DND-41 (cell line): Measurements from ENCODE around the gene TSC2.

ENCODE experiments used
- ATAC-seq: fragments of 200-7000 bp; cut with Tn5 transposase; 3 replicates; pipeline ENCODE4 v1.9.1; 2021; ENCODE audit warnings: low read depth; ENCODE audit not compliant: insufficient read depth
- DNase-seq: peaks from one replicate; pipeline ENCODE4 v3.0.0-alpha.2; 2020
- H2AFZ ChIP-seq: 2 replicates; pipeline ENCODE4 v1.6.0; 2012; ENCODE audit warnings: low read depth, low read length
- H3K27ac ChIP-seq: 2 replicates; pipeline ENCODE4 v1.5.1; 2012; ENCODE audit warnings: low read length, inconsistent platforms
- H3K27me3 ChIP-seq: fragments of 200-600 bp; sonication (generic); 2 replicates; pipeline ENCODE4 v1.6.0; 2012; ENCODE audit warnings: low read length, mild to moderate bottlenecking, inconsistent platforms; ENCODE audit not compliant: insufficient read depth, poor library complexity
- H3K36me3 ChIP-seq: 2 replicates; pipeline ENCODE4 v1.5.1; 2012; ENCODE audit warnings: low read length, inconsistent platforms; ENCODE audit not compliant: insufficient read depth
- H3K4me1 ChIP-seq: 2 replicates; pipeline ENCODE4 v1.5.1; 2012; ENCODE audit warnings: mild to moderate bottlenecking, low read length; ENCODE audit not compliant: insufficient read depth
- H3K4me2 ChIP-seq: 2 replicates; pipeline ENCODE4 v1.6.0; 2012; ENCODE audit warnings: mild to moderate bottlenecking, moderate library complexity, low read length, inconsistent platforms; ENCODE audit not compliant: insufficient read depth
- H3K4me3 ChIP-seq, 2 experiments: fragments of 200-600 bp in 1 of 2; shearing (Covaris generic) in 1 of 2; 2 replicates each; pipeline ENCODE4 v1.5.1; 2012 to 2016; ENCODE audit warnings: inconsistent platforms in 2 of 2, low read length in 2 of 2, mild to moderate bottlenecking in 2 of 2, low read depth in 1 of 2, moderate library complexity in 1 of 2
- H3K79me2 ChIP-seq: 2 replicates; pipeline ENCODE4 v1.6.0; 2012; ENCODE audit warnings: low read length, inconsistent platforms; ENCODE audit not compliant: insufficient read depth
- H3K9ac ChIP-seq: 2 replicates; pipeline ENCODE4 v1.6.0; 2012; ENCODE audit warnings: low read depth, mild to moderate bottlenecking, inconsistent platforms, low read length, moderate library complexity
- H3K9me3 ChIP-seq: 2 replicates; pipeline ENCODE4 v1.5.1; 2012; ENCODE audit warnings: low read length, moderate library complexity, mild to moderate bottlenecking, inconsistent platforms; ENCODE audit not compliant: insufficient read depth, severe bottlenecking
- H4K20me1 ChIP-seq: 2 replicates; pipeline ENCODE4 v1.6.0; 2012; ENCODE audit warnings: low read length; ENCODE audit not compliant: insufficient read depth
- CTCF ChIP-seq: IDR thresholded peaks from 2 replicates; pipeline ENCODE4 v1.5.1; 2012; ENCODE audit warnings: borderline replicate concordance, low read length, moderate library complexity, mild to moderate bottlenecking; ENCODE audit not compliant: poor library complexity, severe bottlenecking; ENCODE audit errors: extremely low read depth
- EZH2 ChIP-seq: IDR thresholded peaks from 3 replicates; pipeline ENCODE4 v1.6.1; 2012; ENCODE audit warnings: borderline replicate concordance, low read depth, mild to moderate bottlenecking, moderate library complexity, low read length, inconsistent platforms; ENCODE audit not compliant: severe bottlenecking

Gene TSC2

DNA sequence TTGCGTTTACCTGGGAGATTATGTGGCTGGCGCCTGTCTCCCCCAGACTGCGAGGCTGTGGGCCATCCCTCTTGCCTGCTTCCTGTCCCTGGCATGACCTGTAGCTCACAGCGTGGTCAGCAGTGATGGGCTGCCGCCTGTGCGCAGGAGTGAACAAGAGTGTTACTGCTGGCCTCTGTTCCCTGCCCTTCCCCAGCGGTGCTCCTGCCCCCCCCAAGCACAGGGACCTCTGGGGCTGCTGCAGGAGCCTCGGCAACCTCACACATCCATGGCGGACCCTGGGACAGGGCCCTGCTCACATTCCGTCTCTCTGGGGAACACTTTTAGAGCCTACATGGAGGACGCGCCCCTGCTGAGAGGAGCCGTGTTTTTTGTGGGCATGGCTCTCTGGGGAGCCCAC is 10.6 kb downstream of the TSC2 start:
- no peak for ATAC-seq
- Histone ChIP-seq H3K9me3 (no peaks in the 10 kb centered on the region), H3K27me3 (no peaks in the 10 kb centered on the region), H3K27ac (no peak overlapping the region), H4K20me1 (peaks cover 7% of the 10 kb centered on the region; the same call in 1 of the 2 replicates), H3K4me2 (no peak overlapping the region), H3K4me1 (no peaks in the 10 kb centered on the region), H3K79me2 (no peaks in the 10 kb centered on the region), H2AFZ (no peak overlapping the region), H3K9ac (no peak overlapping the region), H3K4me3 (no peak overlapping the region), H3K36me3 (peaks cover 64% of the 10 kb centered on the region)
- TF ChIP-seq EZH2 (no peak), CTCF (no peak)
- DNase-seq, result no peak

- Histone ChIP-seq H3K27me3 (no peaks in the 10 kb centered on the region), H4K20me1 (peaks cover 7% of the 10 kb centered on the region; the same call in 1 of the 2 replicates), H3K9me3 (no peaks in the 10 kb centered on the region), H3K4me1 (no peaks in the 10 kb centered on the region), H2AFZ (no peak overlapping the region), H3K79me2 (no peaks in the 10 kb centered on the region), H3K36me3 (peaks cover 64% of the 10 kb centered on the region), H3K4me2 (no peak overlapping the region), H3K27ac (no peak overlapping the region), H3K4me3 (no peak overlapping the region), H3K9ac (no peak overlapping the region)
- DNase-seq, result no peak
- TF ChIP-seq EZH2 (no peak), CTCF (no peak)
- ATAC-seq, result no peak
Observed at GRCh38 chr16:2058872-2059271, 11.1 kb downstream of the TSC2 start.

GRCh38 chr16:2060346-2060745 is 12.6 kb downstream of the TSC2 start:
- Histone ChIP-seq H3K4me2 (no peak overlapping the region), H4K20me1 (0 out of 2 replicates have a peak, but pooled peaks cover 3% of the 10 kb centered on the region), H3K9ac (no peak overlapping the region), H3K4me3 (no peak overlapping the region), H3K9me3 (no peaks in the 10 kb centered on the region), H3K27me3 (no peaks in the 10 kb centered on the region), H3K36me3 (peaks cover 58% of the 10 kb centered on the region), H3K79me2 (no peaks in the 10 kb centered on the region), H3K27ac (no peak overlapping the region), H2AFZ (no peak overlapping the region), H3K4me1 (no peaks in the 10 kb centered on the region)
- ATAC-seq, result no peak
- TF ChIP-seq CTCF (no peak), EZH2 (no peak)
- no peak for DNase-seq

GRCh38 chr16:2061023-2061422 is 13.2 kb downstream of the TSC2 start:
- TF ChIP-seq CTCF (no peak), EZH2 (no peak)
- Histone ChIP-seq H3K4me2 (no peak overlapping the region), H3K27me3 (no peaks in the 10 kb centered on the region), H3K9me3 (no peaks in the 10 kb centered on the region), H3K4me3 (no peak overlapping the region), H3K79me2 (no peaks in the 10 kb centered on the region), H3K9ac (no peak overlapping the region), H3K27ac (no peak overlapping the region), H3K4me1 (no peaks in the 10 kb centered on the region), H2AFZ (no peak overlapping the region), H4K20me1 (0 out of 2 replicates have a peak, but pooled peaks cover 4% of the 10 kb centered on the region), H3K36me3 (peaks cover 65% of the 10 kb centered on the region)
- ATAC-seq (no peak), DNase-seq (no peak)
